ENCODE data around the gene RBM26. TPM values are rescaled to one million over a fixed set of nuclear protein-coding genes. Genes with fewer than 3 reads are reported as not detected.

RBM26 gene
- total RNA-seq, 4 donors from 2014 or later = 54.7 to 67.5 (median 56.8) TPM

DNA sequence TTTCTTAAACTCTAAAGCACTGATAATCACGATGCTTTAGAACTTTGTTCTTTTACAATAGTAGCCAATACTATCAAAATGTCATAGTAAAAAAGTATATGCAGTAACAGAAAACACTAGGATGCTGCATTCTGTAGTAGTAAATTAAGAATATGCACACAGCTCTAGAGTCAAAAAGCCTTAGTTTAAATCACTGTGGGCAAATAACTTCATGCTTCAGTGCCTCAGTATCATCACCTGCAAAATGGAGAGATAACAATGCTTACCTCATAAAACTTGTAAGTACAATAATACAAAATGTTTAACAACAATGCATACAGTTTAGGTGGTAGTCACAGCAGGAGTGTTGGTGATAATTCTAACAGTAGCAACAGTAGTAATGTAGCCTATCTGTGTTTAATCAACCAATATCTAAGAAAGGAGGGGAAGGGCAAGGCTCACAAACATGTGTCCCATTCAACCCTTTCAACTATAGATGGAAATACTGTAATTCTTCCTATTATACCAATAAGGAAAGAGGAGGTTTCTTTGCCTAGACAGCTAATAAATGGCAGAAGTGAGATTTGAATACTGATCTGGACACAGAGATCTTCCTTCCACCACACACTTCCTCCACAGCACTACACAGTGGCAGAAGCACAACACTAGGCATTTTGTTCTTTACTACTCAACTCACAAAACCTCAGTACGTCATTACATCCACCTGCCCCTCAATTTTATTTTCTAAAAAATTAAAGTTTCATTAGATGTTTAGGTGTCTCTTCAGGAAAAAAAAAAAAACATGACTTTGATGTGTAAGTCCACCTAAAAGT is 4.6 kb downstream of the RBM26 start:
- H3K4me1 ChIP-seq = peaks cover 21 to 35% of the 10 kb centered on the region in 2 donors
- H3K4me3 ChIP-seq (replicated peaks in 1 of 3) = no peak overlapping the region
- DNase-seq = no peak
- WGBS, 2 donors = 72 to 75% methylated on average over 2 of the region's 2 CpGs
- TF ChIP-seq, protein P1, sequence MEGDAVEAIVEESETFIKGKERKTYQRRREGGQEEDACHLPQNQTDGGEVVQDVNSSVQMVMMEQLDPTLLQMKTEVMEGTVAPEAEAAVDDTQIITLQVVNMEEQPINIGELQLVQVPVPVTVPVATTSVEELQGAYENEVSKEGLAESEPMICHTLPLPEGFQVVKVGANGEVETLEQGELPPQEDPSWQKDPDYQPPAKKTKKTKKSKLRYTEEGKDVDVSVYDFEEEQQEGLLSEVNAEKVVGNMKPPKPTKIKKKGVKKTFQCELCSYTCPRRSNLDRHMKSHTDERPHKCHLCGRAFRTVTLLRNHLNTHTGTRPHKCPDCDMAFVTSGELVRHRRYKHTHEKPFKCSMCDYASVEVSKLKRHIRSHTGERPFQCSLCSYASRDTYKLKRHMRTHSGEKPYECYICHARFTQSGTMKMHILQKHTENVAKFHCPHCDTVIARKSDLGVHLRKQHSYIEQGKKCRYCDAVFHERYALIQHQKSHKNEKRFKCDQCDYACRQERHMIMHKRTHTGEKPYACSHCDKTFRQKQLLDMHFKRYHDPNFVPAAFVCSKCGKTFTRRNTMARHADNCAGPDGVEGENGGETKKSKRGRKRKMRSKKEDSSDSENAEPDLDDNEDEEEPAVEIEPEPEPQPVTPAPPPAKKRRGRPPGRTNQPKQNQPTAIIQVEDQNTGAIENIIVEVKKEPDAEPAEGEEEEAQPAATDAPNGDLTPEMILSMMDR (IDR thresholded peaks at IDR 0.05) = no peak
- H3K36me3 ChIP-seq = peaks cover 0 to 3% of the 10 kb centered on the region in 2 donors
- no peaks in the 10 kb centered on the region for H3K9me3 ChIP-seq
- intact Hi-C loops (cut with DNase I) = no loop called here
- H3K27ac ChIP-seq = peak overlapping the region in 2 of 3 donors; percentile 15 to 33
- no peaks in the 10 kb centered on the region for H3K27me3 ChIP-seq

DNA sequence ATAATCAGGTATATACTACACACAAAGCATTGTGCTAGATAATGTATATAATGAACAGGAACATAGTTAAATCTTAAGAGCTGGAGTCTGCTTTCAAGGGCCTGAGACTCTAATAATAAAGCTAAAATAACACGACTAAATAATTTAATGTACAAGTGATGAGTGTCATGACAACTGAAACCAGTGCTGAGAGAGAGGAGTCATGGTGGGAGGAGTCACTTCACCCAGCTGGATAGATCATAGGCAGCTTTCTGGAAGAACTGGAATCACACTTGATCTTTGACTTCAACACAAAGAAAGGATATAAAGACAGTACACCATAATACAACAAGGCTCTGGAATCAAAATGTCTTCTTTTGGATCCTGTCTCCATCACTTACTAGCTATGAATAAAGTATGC is 7.1 kb downstream of the RBM26 start:
- no peak overlapping the region for H3K4me3 ChIP-seq (replicated peaks in 1 of 3)
- H3K4me1 ChIP-seq = peaks cover 16 to 25% of the 10 kb centered on the region in 2 donors
- TF ChIP-seq, protein P1 (IDR thresholded peaks at IDR 0.05) = no peak
- TF ChIP-seq POLR2A (IDR thresholded peaks at IDR 0.05) = no peak
- H3K36me3 ChIP-seq = peaks cover 0 to 3% of the 10 kb centered on the region in 2 donors
- H3K9me3 ChIP-seq = no peaks in the 10 kb centered on the region
- no peak overlapping the region for H3K27ac ChIP-seq
- intact Hi-C loops (cut with DNase I) = no loop called here
- DNase-seq = no peak
- H3K27me3 ChIP-seq = no peaks in the 10 kb centered on the region
- WGBS, 2 donors = 73 to 76% methylated on average over 1 of the region's 1 CpG

DNA sequence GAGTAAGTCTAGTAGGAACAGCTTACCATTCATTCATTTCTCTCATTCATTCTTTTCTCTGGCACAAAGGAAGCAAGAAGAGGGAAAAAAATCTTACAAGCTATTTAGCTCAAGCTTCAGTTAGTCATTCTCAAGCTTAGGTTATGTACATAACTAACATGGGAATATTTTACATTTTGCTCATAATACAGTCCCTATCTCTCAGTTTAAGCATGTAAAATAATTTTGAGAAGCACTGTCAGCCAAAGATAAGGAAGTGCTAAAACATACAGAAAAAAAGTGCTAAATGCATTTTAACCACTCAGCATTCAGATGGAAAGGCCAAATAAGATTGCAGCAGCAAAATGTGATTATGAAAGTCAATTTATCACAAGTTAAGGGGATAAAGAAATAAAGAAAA is 7.9 kb downstream of the RBM26 start:
- H3K4me3 ChIP-seq (replicated peaks in 1 of 3) = no peak overlapping the region
- intact Hi-C loops (cut with DNase I) = no loop called here
- H3K4me1 ChIP-seq = peaks cover 17 to 25% of the 10 kb centered on the region in 2 donors
- no peaks in the 10 kb centered on the region for H3K9me3 ChIP-seq
- no peak for DNase-seq
- no peak for TF ChIP-seq POLR2A (IDR thresholded peaks at IDR 0.05)
- TF ChIP-seq, protein P1 (IDR thresholded peaks at IDR 0.05) = no peak
- no peak overlapping the region for H3K27ac ChIP-seq
- no peaks in the 10 kb centered on the region for H3K27me3 ChIP-seq
- H3K36me3 ChIP-seq = peaks cover 0 to 3% of the 10 kb centered on the region in 2 donors

DNA sequence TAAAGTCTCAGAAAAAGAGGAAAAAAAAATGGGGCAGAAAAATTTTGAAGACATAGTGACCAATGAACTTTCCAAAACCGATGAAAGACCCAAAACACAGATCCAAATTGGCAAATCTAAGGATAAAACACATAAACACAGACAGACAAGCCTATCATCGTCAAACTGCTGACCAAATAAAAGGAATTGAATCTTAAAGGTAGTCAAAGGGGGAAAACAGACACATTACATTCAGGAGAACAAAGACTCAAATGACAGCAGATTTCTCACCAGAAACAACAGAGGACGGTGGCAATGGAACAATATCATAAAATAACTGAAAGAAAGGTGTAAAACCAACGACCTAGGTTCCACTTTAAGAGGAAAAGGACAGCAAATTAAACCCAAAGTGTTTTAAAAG is 10.2 kb downstream of the RBM26 start:
- WGBS, 2 donors = 91 to 95% methylated on average over 4 of the region's 4 CpGs
- no peak for TF ChIP-seq POLR2A (IDR thresholded peaks at IDR 0.05)
- TF ChIP-seq, protein P1 (IDR thresholded peaks at IDR 0.05) = no peak
- no peak for DNase-seq
- Histone ChIP-seq H3K36me3 (peaks cover 0 to 3% of the 10 kb centered on the region in 2 donors), H3K9me3 (no peaks in the 10 kb centered on the region), H3K4me3 (replicated peaks in 1 of 3) (no peak overlapping the region), H3K4me1 (peaks cover 15 to 16% of the 10 kb centered on the region in 2 donors), H3K27ac (no peak overlapping the region), H3K27me3 (no peaks in the 10 kb centered on the region)
- intact Hi-C loops (cut with DNase I) = no loop called here

DNA sequence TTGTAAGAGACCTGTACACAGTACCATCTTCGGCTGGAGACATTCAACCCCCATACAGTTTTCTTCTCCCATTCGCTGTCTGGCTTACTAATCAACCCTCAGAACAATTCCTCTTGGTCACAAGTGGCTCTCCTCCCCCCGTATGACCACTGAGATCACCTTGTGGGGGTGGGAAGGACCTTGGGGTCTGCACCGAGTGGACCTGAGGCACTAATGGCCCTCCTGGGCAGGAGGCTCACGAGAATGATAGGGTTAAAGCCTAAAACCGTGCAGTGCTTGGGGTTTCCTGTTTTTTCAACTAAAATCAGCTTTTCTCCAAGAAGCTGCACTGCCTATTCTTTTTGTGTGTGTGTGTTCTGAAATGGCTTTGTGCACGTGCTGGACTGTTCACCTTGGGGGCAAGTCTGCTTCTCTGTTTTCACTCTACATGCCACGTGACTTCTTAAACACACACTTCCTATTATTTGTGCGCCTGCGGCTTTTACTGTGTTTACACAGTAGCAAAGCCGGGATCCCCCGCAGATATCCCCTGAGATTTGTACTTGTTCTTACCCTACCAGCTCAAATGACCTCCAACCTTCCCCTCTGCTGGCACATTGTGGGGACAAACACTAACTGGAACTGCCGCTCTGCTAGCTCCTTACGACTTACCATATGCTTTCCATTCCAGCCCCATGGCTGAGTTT is 12.3 kb downstream of the RBM26 start:
- intact Hi-C loops (cut with DNase I) = no loop called here
- Histone ChIP-seq H3K4me1 (peaks cover 16 to 19% of the 10 kb centered on the region in 2 donors), H3K36me3 (peaks cover 0 to 3% of the 10 kb centered on the region in 2 donors), H3K27ac (peak overlapping the region in 2 of 3 donors; percentile 3 to 28), H3K9me3 (no peaks in the 10 kb centered on the region), H3K4me3 (replicated peaks in 1 of 3) (no peak overlapping the region), H3K27me3 (no peaks in the 10 kb centered on the region)
- 34 to 35% methylated on average over 14 of the region's 14 CpGs for WGBS, 2 donors
- TF ChIP-seq, protein P1 (IDR thresholded peaks at IDR 0.05) = no peak
- no peak for TF ChIP-seq POLR2A (IDR thresholded peaks at IDR 0.05)
- no peak for DNase-seq

All from thyroid gland (tissue), 4 donors.